Stimulated activated CD8-positive, alpha-beta memory T cell treated with anti-CD3 and anti-CD28 coated beads, Interleukin-12 subunit alpha, Interleukin-12 subunit beta, amount 100 ng/mL, for 1 hour (primary cell): ENCODE measurements around the gene SLC25A22.
A peak's percentile ranks its signal among the peaks of the same experiment; 100 is the strongest.

Experiments
- DNase-seq: peaks from one replicate; pipeline ENCODE4 v3.0.0-alpha.2; 2020; ENCODE audit warnings: low read depth

The SLC25A22 gene

DNA sequence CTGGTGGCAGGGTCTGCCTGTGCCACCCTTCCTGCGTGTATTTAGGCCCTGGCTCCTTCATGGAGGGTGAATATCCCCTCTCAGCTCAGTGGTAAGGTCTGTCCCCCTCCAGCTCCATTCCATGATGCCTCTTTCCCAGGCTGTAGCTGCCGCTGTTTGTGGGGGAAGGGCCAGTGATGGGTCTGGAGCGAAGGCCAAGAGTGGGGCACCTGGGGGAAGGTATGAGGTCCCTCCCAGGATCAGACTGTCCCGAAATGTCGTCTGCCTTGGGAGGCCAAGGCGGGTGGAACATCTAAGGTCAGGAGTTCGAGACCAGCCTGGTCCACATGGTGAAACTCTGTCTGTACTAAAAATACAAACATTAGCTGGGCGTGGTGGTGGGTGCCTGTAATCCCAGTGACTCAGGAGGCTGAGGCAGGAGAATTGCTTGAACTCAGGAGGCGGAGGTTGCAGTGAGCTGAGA is 35.8 kb upstream of the SLC25A22 start:
- DNase-seq = no peak

DNA sequence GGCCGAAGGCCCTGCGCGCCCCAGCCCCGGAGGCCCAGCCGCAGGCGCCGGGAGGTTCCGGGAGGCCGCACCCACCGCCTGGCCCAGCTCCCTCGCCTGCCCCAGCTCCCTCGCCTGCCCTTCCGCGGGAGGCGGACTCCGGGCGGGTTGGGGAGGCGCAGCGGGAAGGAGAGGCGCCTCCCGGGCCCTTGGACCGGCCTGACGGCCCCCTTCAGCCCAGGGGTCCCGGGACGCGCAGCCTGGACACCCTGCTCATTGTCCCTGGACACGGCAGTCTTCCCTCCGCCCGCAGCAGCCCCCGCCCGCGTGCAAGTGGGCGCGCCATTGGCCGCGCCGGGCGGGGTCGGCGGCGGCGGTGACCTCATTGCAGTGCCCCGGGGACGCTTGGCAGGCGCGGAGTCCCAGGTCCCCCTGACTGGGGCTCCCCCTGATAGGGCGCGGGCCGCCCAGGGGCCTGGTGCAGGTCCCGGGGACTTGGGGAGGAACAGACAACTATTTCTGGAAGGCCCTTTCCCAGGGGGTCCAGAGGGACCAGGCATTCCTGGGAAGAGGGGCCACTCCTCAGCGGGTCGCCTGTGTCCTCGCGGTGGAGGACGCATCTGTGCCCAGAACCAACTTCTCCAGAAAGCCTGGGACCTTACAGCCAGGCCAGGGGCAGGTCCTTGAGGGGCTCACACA is 35.2 kb upstream of the SLC25A22 start:
- no peak for DNase-seq

DNA sequence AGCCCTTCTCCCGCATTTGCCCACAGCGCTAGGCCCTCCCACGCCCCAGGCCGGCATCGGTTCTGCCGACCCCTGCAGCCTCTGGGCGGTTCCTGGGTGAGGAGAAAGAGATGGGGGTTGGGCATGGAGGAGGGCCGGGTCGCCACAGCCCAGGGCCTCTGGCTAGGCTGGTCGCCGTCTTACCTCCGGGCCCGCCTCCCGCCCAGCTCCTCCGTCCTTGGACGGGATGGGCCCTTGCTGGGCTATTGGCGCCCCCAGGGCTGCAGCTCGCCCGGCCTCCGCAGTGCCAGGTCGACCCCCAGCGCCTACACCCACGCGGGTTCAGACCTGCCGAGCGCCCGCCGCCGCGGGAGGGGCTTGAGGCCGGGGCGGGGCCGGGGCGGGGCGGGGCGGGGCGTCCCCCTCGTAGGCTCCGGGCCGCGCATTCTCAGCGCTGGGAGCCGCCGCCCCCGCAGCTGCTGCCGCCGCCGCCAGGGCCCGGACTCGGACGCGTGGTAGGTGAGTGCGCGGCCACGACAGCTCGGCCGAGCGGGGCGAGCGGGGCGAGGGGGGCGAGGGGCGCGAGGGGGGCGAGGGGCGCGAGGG is 34.5 kb upstream of the SLC25A22 start, which contains the start of gene CD151:
TSS of gene CD151 (plus strand) at position 424 of the 585 bp plus-strand sequence. CDS start 3,118 bp downstream, outside the sequence.
- DNase-seq = no peak

DNA sequence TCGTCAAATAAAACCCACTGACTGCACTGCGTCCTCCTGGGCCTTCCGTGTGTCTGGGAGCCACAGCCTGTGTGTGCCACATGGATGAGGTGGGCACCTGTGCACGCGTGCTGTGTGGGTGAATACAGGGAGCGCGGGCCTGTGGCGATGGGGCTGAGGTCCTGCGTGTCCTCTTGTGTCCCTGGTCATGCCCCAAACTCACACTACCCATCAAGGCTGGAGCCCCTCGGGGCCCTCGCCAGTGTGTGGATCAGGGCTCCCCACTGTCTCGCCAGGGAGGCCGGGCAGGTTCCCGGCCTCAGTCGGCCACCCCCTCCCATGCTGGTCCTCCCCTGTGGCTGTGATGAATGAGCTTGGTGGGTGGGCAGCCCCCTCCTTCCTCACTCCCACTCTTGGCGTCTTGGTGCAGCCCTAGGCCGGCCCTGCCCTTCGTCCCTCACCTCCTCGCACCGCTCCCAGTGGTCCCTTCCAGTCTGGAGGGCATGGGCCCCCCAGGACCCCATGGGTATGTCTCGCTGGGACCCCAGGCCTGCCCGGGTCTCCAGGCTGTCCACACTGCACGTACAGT is 34.0 kb upstream of the SLC25A22 start:
- no peak for DNase-seq

DNA sequence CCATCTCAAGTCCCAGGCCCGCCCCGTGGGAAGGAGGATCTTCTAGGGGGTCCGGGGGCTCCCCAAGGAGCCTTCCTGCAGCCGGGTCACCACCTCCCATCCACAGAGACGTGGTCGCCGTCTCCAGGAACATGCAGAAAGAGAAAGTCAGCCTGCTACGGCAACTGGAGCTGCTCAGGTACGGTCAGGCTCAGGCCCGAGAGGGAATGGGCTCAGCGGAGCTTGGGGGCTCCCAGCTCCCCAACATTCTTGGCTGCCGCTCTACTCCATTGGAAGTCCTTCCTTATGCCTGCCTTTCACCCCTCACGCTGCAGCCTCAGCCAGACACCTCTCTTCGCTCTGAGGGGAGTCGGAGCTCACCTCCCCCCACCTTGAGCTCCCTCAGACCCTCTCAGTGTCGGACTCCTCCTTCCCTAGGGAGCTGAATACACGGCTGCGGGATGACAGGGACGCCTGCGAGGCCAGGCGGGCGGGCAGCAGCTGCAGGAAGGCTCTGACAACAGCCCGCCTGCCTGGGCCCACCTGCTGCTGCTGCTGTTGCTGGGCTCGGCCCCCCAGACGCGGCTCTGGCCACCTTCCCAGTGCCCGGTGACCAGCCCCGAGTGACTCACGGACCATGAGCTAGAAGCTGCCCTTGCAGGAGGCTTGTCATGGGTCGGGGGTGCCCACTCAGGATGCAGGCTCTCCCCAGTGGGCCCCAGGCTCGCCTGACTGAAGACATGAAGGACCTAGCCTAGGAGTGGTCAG is 33.2 kb upstream of the SLC25A22 start:
- no peak for DNase-seq

DNA sequence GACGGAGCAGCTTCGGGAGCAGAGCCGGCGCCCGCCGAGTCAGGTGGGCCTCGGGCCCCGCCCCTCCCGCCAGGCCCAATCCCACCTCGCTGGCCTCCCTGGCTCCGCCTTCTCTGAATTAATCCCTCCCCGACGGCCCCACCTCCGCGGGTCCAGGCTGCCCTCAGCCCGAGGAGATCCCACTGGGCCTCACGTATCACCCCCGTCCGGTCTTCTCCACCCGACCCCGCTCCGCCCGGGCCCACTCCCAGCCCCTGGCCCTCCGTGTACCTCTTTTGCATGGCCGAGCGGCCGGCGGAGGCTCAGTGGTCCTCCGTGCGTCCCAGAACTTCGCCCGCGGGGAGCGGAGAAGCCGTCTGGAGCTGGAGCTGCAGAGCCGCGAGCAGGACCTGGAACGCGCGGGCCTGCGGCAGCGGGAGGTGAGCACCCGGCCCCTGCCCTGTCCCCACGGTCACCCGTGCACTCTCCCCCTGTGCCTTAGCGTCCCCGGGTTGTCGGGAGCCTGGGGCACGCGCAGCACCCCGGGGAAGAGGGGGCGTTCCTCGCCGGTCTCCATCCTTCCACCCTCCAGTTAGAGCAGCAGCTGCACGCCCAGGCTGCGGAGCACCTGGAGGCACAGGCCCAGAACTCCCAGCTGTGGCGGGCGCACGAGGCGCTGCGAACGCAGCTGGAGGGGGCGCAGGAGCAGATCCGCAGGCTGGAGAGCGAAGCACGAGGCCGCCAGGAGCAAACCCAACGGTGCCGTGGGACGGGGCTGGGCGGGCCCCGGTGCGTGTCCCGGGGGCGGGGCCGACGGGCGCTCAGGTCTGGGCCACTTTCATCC is 32.4 kb upstream of the SLC25A22 start:
- DNase-seq = peak; percentile 42

DNA sequence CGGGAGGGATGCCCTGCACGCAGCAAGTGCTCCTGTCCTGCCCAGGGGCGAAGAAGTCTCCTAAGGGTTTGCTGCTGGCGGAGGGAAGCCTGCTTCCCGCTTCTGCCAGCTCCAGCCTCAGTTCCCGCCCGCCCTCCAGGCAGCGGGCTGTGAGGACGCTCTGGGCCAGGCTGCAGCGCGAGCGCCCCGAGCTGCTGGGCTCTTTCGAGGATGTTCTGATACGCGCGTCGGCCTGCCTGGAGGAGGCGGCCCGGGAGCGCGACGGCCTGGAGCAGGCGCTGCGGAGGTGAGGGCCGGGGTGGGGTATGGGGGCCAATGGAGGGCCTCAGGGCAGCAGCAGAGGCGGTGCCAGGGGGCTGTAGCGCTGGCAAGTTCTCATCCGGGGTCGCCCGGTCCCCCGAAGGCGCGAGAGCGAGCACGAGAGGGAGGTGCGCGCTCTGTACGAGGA is 31.8 kb upstream of the SLC25A22 start:
- no peak for DNase-seq

DNA sequence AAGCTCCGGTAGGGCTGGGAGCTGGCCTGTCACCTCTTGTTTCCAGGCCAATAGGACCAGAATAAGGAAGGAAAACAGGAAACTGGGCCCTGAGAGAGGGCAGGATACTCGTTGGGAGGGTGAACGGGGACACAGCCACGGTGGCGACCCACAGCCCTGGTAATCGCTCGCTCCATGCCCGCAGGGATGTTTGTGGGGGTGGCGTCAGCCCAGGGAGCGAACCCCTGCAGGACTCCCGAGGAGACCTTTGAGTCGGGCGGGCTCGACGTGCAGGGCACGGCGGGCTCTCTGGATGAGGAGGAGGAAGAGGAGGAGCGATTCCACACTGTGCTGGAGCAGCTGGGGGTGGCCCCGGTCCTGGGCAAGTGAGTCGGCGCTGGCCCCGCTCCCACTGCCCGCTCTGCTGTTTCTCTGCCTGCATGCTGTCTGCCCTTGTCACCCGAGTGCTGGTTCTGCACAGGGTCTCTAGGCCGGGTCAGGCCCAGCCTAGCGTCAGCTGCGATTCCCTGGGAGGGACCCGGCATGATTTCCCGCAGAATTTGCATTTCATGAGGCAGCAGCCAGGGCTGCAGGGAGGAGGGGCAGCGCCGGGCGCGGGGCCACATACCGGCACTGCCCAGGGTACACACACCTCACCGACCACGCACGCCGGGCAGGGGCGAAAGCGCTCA is 31.2 kb upstream of the SLC25A22 start:
- DNase-seq = no peak

DNA sequence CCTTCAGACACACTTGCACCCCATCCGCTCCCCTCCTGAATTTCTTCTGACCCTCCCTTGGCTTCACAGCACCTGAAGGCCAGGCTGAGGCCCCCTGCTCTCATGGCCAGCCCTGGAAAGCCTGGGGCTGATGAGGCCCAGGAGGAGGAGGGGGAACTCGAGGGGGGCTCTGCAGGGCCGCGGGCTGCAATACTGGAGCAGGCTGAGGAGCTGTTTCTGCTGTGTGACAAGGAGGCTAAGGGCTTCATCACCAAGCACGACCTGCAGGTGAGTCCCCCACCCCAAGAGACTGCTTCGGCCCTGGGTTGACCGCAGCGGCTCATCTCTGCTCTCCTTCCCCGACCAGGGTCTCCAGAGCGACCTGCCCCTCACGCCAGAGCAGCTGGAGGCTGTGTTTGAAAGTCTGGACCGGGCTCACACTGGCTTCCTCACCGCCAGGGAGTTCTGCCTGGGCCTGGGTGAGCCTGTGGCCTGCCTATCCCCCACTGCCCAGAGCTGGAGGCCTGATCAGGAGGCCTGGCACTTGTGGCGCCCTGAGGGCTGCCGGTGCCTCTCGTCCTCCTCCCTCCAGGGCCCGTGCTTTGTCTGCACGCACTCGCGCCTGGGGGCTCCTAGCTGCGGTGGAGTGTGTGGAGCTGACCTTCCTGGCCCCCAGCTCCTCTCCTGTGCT is 30.6 kb upstream of the SLC25A22 start:
- no peak for DNase-seq

DNA sequence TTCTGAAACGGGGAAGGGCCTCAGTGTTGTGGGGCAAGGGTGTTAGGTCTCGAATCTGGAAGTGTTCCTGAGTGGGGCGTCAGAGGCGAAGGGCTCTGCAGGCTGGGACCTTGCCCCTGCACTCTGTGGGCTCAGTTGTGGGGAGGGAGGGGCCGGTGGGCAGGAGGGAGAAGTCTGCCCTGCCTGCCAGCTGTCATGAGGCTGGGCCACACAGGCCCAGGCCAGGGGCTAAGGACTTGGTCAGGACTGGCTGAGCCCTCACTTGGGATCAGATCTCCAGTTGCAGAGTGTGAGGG is 29.8 kb upstream of the SLC25A22 start, which contains the start of gene CRACR2B:
TSS of gene CRACR2B (plus strand) at position 23 of the 296 bp plus-strand sequence. CDS start 689 bp downstream, outside the sequence.
- DNase-seq = no peak

DNA sequence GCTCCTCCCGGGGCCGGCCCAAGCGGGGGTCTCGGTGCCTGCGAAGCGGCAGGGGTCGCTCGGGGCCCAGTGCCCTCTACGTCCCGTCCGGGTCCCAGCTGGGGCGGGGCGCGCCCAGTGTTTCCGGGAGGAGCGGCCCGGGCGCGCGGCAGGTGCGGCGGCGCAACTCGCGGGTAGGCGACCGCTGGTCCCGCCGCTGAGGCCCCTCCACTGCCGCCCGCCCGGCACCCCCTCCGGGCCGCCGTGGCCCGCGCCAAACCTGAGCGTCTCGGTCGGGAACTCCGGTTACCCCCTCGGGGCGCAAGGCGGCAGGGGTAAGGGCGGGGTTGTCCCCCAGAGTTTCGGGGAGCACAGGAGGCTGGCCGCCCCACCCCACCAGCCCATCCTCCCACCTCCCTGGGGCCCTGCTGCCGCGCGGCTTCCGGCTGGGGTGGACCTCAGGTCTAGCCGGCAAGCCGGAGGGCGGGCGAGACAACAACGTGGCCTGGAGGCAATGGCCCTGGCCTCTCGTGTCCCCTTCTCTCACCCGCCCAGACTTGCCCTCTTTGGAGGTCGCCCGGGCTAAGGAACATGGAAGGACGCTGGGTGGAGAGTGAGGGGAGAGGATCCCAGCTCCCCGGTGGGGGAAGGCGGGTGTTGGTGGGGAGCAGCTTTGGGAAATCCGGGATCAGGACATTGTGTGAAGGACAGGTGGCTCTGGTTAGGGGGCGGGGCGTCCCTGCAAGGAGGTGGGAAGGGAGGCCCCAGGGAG is 29.2 kb upstream of the SLC25A22 start:
- DNase-seq = no peak

DNA sequence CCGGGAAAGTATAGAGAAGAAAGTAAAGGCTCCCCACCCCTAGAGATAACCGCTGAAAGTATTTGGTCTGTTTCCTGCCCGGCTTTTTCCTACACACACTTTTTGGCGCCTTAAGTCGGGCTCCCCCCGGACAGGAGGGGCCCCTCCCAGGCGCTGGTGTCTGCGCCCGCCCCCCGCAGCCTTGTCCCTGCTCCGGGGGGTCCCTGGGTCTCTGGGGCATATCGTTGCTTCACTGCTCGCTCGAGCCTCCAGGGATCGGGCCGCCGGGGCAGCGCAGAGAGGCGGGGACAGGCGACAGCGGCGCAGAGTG is 28.7 kb upstream of the SLC25A22 start:
- DNase-seq = no peak

DNA sequence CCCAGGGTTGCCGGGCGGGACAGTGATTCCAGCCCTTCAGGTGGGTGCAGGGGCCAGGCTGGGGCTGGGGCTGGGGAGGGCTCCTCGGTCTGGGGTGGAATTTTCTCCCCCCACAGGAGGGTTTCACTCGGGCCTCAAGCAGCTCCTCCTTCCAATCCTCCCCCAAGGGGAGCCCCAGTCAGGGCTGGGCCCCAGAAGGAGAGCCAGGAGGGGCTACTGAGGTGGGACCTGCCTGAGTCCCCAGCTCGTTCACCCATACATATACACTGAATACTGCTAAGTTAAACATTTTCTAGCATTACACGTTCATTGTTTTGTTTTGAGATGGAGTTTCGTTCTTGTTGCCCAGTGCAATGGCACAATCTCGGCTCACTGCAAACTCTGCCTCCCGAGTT is 28.1 kb upstream of the SLC25A22 start:
- no peak for DNase-seq

DNA sequence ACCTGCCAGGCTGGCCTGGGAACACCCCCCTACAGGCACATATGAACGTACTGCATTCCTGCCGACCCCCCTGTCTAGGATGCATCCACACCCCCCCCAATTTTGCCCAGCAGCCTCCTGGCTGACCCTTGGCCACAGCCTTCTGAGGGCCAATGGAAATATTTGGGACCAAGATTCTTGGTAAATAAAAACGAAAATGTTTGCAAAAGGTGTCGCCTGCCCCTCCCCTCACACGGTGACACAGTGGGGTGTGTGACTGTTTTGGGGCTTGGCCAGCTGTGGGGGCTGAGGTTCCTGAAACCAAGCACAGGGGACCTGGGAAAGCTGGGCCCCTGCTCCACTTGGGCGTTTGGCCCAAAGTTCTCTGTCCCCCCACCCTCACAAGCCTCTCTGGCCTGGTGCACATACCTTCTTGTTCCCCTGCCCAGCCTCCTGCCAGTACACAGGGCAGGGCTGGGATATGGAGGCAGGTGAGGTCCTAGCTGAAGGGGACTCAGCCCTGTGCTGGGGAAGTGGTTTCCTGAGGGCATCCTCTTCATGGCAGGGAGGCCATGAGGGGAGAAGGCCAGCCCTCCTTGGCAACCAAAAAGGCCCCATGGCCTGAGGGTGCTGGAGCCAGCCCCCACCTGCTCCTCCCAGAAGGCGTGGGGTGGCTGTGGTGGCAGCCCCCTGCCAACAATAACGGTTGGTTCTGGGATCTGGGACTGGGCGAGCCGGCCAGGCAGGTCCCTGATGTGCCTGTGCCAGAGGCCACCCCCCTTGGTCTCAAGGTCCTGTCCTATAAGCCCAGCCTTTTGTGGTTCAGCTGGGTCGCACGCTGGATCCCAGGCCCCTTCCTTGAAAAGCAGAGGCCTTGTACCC is 27.5 kb upstream of the SLC25A22 start:
- no peak for DNase-seq

DNA sequence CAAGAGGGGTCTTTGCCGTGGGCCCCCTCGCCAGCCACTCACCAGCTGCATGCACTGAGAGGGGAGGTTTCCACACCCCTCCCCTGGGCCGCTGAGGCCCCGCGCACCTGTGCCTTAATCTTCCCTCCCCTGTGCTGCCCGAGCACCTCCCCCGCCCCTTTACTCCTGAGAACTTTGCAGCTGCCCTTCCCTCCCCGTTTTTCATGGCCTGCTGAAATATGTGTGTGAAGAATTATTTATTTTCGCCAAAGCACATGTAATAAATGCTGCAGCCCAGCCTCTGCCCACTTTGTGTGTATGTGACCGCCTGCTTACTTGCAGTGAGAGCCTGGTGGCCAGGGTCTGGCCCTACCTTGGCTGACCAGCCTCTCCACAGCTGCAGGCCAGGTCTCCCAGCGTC is 26.9 kb upstream of the SLC25A22 start:
- no peak for DNase-seq

DNA sequence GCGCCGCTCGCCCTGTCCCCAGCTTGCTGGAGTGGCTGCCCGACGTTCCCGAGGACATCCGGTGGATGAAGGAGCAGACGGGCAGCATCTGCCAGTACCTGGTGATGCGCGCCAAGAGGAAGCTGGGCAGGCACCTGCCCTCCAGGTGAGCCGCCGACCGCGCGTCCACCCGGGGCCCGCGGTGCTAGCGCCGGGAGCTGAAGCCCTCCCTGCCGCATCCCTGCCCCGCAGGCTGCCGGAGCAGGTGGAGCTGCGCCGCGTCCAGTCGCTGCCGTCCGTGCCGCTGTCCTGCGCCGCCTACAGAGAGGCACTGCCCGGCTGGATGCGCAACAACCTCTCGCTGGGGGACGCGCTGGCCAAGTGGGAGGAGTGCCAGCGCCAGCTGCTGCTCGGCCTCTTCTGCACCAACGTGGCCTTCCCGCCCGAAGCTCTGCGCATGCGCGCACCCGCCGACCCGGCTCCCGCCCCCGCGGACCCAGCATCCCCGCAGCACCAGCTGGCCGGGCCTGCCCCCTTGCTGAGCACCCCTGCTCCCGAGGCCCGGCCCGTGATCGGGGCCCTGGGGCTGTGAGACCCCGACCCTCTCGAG is 26.3 kb upstream of the SLC25A22 start:
- DNase-seq = no peak

DNA sequence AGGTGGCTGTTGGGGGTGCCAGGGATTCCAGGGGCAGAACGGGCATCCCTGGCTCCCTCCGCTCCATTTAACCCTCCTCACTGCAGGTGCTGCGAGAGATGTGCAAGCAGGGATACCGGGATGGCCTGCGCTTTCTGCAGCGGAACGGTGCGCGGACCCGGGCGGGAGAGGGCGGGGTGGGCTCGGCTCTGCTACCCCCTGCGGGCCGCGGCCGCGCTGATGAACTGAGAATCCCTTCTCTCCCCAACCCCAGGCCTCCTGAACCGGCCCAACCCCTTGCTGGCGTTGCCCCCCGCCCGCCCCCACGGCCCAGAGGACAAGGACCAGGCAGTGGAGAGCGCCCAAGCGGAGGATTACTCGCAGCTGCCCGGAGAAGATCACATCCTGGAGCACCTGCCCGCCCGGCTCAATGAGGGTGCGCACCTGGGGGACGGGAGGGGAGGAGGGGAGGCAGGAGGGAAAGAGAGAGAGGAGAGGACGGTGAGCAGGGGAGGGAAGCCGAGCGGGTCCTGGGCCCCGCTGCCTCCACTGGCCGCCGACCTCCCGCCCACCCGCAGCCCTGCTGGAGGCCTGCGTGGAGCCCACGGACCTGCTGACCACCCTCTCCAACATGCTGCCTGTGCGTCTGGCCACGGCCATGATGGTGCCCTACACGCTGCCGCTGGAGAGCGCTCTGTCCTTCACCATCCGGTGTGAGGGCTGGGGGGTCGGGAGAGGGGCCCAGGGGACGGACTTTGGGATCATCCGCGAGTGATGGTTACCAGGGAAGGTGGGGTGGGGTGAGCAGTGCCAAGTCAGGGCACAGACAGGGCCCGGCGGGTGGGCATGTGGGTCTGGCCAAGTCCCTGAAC is 25.6 kb upstream of the SLC25A22 start:
- no peak for DNase-seq
